Activated CD8-positive, alpha-beta memory T cell treated with anti-CD3 and anti-CD28 coated beads, Interleukin-2, amount 50 U/mL, for 24 hours (primary cell): ENCODE measurements around the gene SND1.

Experiments used
- DNase-seq: peaks from one replicate; pipeline ENCODE4 v3.0.0-alpha.2; 2020; ENCODE audit errors: extremely low read depth

Gene SND1

DNA sequence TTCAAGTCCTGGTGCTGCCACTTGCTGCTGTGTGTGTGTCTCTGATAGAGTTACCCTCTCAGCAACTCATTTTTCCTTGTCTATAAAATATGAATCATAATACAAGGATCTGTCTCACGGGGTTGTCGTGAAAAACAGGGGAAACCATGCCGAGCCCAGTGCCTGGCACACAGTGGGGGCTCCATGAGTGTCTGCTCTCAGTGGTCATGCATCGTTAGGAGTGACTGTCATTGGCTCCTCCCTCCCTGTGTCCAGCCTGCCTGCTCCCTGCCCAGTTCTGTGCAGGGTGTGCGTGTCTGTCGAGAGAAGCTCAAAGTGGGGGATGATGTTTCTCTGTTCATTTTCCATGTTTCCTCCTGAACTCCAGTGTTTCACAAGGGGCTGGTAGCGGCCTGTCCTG is 462.8 kb downstream of the SND1 start:
- DNase-seq: no peak

DNA sequence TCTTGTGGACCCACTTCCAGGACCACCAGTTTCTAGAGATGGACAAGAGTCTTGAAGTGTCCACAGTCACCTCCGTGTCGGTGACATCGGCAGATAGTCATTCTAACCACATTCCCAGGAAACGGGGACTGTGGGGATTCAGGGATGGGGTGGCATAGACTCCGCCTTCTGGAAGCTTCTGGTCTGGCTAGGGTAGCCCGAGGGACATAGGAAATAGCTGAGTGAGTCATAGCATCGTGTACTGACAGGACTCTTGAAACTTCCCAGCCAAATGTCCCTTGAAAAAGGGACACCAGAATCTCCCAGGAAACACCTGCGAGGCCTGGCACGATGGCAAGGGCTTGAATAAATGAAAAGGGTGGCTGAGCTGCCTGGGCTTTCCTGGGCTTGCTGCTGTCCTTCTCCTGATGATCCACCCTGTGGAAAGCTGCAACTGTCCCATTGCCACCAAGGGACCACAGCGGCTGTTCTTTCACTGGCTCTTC is 463.4 kb downstream of the SND1 start:
- DNase-seq: no peak

DNA sequence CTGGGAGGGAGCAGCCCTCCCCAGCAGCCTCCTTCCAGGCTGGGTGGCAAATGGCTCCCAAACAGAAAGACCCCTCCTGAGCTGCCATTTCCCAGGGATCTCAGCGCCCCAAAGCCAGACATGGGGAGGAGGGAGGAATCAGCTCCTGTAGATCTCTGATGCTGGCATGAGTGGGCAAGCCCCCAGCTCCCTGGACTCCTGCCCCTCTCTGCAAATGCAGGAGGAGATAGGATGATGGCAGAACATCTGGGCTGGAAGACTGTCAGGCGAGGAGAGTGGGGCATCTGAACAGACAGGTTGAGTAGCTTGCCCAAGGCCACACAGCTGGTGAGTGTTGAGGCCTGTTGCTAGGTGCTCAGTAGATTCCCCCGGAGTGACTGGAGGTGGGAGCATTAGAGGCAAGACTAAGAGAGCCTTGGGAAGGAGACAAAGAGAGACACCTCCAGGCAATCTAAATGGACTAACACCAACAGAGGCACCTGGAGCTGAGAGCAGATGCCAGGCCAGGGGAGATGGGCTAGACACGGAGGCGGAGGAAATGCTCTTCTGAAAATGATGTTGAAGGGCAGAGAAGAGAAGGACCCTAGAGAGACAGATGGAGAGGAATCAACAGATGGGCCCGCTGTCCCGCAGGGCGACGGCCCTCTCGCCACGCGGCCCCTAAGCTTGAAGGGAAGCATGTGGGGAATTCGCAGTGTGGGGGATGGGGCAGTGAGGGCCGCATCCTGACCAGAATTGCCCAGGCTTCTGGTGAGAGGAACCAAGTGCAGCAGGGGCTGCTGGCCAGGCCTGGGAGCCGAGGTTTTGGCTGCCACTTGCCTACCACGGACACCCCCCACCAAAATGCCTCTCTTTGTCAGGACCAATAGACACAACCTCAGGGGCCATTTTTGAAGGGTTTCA is 464.1 kb downstream of the SND1 start:
- no peak for DNase-seq

DNA sequence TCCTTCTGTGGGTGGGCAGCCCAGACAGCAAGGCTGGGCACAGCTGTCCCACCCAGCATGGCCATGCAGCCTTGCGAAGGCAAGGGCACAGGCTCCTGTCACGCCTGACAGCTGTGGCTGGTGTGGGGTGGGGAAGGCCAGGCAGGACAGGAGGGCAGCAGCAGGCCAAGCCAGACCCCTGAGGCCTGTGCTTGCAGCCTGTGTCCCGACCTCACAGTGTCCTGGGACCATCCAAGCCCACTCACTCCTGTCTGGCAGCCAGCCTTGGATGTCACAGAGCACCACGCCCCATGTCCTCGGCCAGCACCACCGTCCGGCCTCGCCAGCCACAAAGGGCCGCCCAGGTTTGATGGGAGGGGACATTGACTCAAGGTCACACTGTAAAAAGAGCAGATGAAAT is 464.7 kb downstream of the SND1 start:
- DNase-seq: no peak

DNA sequence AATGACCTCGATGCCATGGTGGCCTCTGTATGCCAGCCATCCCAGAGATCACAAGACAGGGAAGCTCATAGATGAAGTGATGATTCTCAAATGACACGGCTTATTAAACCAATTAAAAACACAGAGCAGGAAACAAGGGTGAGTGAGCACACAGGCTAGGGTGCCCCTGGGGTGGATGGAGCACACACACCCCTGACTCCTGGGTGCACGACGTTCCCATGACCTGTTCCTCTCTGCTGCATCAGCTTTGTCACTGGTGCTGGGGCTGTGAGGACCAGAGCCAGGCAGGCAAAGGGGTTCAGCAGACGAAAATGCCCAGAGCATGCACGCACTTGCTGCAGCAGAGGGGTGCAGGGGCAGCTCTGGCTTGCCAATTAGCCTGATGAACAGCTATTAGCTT is 465.7 kb downstream of the SND1 start:
- no peak for DNase-seq

DNA sequence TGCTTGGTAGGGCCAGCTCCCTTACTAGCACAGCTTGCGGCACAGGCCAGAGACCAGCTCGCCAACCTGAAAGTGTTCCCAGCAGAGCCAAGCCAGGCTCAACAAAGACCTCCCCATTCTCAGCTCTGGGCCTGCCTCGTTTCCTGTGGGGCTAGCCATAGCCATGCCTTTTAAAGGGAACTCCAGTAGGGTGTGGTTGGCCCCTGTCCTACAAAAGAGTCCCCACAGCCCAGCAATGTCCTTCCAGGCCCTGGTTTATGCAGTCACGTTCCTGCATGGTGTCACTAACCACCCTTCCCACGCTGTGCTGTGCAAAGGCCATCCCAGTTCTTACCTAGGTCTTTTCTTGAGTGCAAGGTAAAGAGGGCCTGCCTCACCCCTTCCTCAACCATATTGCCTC is 467.0 kb downstream of the SND1 start:
- DNase-seq: no peak

DNA sequence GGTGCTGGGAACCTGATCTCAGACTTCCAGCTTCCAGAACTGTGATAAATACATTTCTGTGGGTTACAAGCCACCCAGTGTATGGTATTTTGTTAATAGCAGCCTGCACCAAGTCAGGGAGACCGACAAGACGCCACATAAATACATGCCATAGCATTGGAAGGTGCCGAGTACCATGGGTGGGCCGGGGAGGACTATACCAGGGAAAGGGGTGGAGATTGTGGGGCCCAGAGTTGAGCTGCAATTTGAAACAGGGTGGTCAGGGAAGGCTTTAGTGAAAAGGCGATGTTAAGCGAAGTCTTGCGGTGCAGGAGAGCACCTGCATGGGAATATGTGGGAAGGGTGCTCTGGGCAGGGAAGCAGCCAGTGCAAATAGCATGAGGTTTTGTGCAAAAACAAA is 468.1 kb downstream of the SND1 start:
- DNase-seq: no peak

DNA sequence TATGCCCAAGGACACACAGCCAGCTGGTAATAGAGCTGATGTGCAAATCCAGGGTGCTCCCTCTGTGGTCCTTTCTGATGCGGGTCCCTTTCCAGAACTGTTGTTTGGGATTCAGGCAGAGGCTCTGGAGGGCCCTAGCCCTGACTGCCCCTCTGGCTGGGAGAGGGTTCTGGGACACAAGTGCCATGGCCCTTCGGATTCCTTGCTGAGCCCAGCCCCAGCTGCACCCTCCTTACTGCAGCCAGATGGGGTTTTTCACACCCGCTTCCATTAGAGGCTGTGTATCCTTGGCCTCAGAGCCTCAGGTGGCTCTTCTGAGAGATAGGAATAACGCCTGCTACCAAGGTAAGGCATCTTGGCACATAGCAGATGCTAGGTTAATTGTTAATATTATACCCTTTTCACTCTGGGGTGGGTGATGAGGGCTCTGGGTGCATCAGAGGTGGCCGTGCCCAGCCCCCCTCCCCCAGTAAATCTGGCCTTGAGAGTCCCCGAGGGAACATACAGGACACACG is 469.0 kb downstream of the SND1 start:
- DNase-seq: no peak

DNA sequence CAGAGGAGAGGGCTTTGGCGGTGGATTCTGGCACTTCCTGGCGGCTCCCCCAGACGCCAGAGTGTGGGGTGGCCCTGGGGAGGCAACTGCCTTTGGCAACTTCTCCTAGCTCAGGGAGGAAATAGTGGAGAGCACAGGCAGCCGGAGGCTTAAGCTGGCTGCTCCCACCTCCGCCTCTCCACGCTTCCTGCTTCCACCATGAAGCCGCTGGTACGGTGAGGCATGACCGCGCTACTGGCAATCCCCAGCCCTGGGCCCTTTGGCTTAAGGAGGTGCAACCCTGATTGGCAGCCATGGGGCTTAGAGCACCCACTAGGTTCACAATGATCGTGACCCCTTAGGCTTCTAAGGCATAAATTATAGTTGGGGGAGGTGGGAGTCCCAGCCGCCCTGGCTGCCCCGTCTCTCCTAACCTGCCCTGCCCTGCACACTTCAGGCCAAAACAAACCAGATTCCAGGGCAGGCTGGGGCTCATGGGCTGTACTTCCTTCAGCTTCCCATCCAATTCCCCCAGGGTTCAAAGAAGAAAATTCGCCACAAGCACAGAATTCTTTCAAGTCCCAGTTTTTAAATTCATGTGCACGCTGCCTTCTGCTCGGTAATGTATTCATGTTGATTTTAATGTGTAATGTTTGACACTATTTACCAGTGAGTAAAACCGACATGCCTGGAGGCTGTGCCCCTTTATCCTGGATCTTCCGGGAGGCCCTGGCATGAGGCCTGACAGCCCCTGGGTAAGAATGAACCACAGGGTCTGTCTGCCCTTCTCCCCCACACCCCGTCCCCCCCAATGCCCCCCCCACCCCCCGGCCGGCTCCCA is 469.9 kb downstream of the SND1 start:
- DNase-seq: no peak

DNA sequence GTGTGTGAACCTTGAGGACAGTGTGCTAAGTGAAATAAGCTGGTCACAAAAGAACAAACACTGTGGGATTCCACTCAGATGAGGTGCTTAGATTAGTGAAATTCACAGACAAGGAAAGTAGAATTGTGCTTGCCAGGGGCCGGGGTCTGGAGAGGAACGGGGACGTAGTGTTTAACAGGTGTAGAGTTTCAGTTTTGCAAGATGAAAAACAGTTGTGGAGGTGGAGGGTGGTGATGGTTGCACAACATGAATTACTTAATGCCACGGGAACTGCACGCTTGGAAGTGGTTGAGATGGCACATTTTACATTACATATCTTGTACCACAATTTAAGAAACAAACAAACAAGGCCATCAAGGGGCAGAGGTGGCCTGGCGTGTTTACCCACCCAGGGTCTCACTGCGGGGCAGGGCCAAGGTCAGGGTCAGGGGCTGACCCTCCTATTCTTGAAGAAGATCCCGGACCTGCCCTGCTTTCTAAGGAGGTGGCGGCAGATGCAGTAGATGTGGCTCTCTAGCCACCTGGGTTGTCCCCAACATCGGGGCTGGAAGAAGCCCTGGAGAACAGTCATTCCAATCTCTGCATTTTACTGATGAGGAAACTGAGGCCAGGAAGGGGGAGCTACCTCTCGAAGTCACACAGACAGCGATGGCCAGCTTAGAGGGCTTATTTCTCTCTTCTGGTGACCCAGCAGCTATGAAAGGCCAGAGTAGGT is 470.7 kb downstream of the SND1 start:
- DNase-seq: no peak

DNA sequence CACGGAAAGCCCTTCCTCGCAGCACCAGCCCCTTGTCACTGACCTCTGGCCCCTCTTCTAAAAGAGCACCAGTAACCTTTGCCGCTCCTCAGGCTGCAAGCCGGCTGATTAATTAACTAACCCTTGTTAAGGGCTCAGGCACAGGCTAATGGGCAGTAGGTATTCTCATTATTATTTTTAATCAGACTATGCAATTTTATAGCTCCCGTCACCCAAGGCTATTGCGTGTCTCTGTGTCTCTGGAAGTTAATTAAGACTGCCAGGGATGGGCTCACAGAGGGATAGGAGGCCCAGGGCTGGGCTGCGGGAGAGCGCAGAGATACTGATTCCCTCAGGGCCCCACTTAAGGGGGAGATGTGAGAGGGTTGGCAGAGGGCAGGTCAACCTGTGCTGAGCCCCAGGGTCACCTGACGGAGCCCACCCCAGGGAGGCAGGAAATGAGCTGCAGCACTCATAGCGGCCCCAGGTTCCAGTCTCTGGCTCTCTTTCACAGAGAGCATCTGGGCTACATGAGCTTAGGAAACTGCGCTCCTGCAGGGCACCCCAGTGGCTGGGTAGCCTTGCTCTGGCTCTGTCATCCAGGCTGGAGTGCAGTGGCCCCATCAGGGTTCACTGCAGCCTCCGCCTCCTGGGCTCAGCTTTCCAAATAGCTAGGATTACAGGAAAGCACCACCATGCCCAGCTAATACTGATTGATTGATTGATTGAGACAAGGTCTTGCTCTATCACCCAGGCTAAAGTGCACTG is 471.5 kb downstream of the SND1 start:
- DNase-seq: no peak

DNA sequence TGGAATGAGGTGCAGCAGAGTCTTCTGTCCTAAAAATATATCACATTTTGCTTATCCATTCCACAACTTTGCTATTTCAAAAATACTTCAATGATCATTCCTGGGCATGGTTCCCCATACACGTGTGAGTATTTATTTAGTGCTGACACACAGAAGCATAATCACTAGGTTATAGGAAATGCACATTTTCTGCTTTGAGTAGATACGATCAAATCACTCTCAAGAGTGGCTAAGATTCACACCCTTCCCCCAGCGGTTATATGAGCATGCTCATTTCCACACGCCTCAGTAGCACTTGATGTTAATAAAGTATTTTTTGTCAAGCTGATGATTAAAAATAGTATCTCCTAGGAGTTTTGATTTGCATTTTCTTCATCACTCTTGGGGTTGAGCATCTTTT is 472.8 kb downstream of the SND1 start:
- no peak for DNase-seq

DNA sequence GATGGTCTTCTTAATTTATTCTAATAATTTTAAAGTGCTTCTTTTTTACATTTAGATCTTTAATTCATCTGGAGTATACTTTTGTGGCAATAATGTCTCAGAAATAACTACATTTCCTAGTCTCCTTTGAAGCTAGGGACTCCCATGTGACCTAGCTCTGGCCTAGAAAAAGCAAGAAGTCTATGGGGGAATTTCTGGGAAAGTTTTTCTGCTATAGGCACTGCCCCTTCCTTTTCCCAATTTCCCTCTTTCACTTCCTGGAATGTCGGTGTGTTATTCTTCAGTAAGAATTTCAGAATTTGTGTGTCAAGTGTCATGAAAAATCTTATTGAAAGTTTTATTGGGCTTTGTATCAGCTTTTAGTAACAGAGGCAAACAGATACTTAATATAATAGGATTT is 473.8 kb downstream of the SND1 start:
- DNase-seq: no peak

DNA sequence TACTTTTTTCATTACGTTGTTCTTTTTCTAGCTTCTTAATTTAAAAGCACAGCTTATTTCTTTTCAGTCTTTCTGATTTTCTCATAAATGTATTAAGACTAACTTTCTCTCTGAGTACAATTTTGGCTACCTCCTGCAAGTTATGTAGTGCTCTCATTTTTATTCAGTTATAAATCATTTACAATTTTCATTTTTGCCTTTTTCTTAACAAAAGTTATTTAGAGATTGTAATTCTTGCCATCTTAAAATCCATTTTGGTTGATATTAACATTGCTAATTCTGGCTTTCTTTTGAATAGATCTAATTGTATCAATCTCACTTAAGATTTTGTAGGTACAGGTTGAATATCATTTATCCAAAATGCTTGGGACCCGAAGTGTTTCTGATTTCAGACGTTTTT is 476.4 kb downstream of the SND1 start:
- no peak for DNase-seq

DNA sequence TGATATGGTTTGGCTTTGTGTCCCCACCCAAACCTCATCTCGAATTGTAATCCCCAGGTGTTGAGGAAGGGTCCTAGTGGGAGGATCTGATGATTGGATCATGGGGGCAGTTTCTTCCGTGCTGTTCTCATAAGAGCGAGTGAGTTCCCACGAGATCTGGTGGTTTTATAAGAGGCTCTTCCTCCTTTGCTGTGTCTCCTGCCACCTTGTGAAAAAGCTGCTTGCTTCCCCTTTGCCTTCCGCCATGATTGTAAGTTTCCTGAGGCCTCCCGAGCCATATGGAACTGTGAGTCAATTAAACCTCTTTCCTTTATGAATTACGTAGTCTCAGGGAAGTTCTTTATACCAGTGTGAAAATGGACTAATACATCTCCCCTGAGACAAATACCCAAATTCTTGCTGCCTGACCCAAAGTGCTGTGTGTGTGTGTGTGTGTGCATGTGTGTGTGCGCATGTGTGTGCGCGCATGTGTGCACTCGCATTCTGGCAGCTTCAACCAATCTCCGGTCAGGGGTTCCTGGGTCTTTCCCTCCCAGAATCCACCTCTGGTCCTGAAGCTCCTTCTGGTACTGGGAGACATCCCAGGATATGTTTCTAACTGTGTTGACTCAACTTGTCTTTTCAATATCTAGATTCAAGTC is 477.4 kb downstream of the SND1 start:
- DNase-seq: no peak

DNA sequence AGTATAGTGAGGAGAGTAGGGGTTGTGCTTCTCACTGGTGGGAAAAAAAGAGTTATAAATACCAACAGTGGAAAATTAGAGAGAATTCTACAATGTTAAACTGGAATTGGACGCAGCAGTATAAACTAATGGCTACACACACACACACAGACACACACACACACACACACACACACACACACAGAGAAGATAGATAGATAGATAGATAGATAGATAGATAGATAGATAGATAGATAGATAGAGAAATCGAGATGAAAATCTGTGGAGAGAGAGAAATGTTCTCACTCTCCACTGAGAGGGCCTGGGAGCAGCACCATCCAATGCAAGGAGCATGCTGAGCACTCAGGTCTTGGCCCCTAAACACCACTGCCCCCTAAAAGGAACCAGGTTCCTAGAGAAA is 479.1 kb downstream of the SND1 start:
- no peak for DNase-seq

DNA sequence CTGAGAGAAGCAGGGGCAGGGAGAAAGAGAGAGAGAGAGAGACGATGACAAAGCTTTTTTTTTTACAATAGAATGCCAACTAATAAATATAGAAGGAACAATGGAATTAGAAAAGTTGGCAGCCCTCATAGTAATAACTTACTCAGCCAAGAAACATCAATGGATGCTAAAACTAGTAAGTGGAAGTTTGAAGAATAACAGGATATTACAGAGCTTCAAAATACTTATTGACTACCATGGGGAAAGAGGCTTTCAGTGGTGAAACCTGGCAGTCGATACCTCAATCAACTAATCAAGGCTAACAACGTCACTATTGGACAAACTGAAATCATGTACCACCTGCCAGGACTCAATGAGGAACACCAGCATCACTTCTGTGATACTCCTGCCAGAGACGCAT is 479.7 kb downstream of the SND1 start:
- DNase-seq: no peak

DNA sequence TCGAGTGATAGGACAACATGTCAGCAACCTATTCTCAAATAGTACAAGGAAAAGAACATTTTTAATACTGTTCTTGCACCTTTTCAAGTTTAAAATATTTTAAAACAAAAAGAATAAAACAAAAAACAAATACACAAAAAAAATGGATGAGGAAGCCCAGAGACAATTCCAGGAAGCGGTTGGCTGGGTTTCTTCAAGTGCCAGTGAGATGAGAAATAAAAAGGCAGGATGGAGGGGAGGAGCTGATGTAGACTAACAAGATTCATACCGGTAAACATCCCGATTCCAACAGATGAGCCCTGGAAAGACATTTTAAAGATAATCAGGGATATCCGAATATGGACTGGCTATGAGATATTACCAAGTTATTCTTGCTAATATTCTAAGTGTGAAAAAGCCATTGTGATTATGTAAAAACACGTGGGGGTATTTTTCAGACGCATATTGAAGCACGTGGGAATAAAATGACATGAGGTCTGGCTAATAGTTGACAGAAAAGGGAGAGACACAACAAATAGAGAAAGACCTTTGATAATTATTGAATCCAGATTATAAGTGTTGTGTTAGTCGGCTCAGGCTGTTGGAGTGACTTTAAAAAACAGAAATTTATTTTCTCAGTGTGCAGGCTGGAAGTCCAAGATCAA is 480.6 kb downstream of the SND1 start:
- no peak for DNase-seq

DNA sequence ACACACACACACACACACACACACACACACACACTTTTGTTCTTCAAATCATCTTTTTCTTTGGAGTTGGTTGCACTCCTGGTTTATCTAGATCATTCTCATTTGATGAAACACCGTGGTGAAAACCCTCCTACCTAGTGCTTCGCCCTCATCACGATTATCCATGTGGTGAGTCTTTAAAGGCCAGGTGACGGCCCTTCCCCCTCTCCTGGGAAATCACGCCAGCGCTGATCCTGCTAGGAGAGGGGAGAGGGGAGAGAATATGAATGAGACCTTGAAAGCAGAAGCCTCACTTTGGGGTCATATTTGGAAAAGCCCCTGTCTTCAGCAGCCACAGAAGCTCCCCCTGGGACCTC is 483.1 kb downstream of the SND1 start:
- DNase-seq: no peak

DNA sequence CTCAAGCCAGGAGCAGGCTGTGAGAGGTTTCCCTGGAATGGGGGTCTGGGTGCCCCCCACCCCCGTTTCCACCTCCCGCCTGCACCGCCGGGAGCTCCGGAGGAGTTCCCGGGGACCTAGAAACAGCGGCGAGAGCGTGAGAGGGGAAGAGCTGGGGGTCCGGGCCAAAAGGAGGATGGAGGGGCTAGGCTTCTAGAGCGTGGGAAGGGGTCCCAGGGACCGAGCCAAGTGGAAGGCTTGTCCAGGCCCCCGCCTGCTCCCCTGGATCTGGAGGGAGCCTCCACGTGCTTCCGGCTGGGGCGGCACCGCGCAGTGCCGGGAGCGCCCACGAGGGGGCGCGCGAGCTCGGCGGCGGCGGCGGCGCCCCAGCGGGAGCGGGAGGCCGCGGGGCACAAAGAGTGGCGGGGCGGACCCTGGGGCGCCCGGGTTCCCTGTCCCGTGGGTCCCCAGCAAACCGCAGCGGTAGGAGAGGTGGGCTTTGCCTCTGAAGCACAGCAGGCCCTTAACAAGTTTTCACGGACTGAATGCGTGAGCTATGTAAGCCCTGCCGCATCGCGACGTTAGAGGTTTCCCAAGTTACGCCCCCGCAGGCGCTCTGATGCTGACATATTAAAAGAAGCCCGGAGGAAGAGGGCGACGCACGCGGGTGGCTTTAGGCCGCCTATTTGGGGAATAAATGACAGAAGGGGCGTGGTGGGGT is 483.7 kb downstream of the SND1 start:
- peak; percentile 20 for DNase-seq
